ENCODE data around the gene PKM.

Gene PKM

DNA sequence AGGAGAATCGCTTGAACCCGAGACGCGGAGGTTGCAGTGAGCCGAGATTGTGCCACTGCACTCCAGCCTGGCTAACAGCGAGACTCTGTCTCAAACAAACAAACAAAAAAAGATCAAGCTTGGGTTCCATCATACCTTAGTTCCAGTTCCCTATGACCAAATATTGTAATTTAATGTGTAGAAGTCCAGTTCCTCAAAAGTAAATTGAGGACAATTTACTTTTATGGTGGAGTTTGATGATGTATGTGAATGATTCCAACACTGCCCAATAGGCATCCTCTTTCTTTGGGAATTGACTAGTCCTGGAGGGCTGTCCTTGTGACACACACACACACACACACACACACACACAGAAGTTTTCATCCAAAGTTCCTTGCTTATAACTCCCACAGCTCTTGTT, 2.8 kb upstream of the PKM start:
- no peak for DNase-seq

DNA sequence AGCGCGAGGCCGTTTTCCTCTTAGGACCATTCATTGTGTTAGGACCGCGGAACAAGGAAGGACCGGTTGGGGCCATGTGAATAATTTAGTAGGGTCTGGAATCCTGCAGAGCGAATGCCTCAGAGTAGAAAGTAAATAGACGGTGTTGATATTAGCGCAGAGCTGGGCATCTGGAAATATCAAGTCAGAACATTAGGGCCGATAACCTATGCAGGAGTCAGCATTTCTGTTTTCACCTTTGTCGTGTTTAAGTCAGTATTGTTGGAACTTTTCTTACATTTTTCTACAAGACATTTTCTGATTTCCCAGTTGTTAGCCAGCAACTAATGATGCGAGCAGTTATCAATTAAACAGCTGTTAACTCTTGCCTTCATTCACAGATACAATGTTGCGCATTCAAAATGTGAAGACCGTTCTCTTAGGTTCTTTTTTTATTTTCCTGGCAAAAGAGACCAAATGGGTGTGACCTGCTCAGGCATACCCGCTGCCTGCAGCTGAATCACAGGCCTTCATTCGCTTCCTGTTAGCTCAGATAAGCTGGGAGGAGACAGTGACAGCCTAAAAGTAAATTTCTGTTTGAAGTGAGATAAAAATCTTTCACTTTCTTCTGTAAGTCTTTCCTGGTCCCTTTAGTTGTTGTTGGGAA, 966 bp upstream of the PKM start:
- peak; percentile 85 for DNase-seq

DNA sequence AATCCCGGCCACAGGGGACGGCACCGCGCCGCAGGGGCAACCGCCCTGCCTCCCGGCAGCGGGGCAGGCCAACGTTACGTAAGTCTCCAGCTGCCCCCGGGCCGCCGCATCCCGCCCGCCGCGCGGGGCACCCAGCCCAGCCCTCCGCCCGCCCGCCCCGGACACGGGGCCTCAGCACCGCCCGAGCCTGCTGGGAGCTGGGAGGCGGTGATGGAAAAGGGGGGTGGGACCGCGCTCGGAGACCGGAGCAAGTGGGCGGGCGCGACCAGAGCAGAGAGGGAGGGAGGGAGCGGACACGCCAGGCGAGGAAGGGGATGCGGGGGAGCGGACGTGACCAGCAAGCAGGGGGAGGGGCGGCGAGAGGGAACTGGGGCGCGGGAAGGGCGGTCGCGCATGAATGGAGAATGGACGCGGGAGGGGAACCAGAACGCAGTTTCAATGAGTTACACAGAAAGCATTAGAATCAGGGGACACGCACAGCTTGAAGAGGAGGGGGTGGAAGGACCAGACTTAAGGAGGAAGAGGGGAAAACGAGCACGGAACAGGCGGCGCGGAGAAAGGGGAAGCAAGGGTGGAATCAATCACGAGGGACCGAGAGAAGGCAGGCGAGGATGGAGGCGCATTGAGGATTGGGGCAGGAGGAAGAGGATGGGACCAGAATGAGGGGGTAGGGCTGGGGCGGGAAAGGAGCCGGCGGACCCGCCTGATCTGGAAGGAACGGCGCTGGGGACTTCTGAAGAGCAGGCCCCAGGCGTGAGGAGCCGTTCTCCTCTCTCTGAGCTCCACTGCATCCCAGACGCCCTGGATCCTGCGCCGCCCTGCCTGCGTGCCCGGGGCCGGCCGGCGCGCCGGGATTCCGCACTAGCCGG, 559 bp downstream of the PKM start:
- peak; percentile 86 for DNase-seq

DNA sequence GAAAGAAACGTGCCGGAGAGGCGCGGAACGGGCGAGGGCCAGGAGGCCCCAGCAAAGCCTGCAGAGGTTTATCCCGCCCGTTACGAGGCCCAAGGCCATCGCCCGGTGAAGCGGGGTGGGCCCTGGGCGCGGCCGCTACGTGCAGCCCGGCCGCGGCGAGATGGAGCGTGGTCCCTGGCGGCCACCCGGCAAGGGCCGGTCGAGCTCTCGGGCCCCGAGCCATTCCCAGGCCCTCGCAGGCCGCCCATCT, 1.1 kb downstream of the PKM start:
- no peak for DNase-seq

DNA sequence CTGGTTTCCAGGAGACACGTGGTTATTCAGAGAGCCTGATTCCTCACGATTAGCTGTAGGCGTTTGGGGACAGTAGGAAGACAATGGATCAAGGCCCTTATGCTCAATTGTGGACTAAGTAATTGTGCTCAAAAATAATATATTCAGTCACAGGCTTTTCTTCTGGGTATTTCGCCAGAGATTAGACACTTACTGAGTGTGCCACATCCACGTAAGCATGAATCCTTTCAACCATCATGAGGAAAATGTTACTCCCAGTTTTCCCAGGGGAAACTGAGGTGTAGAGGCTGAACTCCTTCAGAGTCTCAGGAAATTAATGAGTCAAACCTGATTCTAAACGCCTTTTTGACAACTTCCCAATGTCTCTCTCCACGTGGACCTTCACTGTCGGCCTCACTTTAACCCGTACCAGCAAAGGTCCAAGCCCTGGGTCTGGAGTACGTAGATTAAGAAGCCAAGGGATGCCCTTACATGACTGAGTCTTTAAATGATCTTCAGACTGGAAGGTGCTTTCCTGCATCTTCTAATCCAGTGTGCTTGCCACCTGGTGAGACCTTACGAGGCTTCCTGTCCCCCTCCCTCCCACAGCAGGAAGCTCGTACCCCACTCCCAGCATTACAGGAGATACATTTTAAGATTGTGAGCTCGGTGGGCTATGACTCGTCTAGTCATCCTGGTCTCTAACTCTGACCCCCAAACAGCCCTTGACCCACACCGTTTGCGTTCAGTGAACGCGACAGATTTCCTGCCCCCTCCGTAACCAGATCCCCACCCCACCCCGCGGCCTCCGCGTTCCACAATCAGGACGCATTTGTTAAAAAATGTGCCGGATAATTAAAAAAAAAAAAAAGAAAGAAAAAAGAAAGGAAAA, 1.7 kb downstream of the PKM start:
- peak; percentile 54 for DNase-seq

DNA sequence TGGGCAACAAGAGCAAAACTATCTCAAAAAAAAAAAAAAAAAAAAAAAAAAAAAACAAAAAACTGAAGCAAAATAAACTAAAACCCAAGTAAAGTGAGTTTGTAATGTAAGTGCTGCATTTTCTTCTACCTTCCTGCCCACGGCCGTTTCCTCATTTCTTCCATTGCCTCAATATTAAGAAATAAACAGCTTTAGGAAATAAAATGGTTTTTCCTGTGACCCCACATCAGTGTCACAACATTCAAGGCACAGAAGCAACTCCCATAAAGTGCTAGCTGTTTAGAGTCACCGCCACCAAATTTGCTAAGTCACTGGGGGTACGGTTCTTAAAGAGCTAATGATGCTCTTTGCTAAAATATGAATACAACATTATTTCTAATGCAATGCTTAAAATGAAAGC, 3.3 kb downstream of the PKM start:
- no peak for DNase-seq

DNA sequence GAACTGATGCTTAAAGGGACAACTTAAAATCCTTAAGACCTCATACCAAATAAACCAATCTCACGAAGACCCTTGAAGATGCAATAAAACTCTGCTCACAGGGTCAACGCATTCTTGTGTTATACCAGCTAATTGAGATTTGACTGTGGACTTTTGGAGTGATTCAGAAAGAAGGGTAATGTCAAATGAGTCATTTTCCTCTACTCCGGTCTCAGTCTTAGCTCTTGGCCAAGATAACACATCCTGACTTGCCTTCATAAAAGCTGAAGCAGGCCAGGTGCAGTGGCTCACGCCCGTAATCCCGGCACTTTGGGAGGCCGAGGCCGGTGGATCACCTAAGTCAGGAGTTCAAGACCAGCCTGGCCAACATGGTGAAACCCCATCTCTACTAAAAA, 3.8 kb downstream of the PKM start:
- peak; percentile 60 for DNase-seq

DNA sequence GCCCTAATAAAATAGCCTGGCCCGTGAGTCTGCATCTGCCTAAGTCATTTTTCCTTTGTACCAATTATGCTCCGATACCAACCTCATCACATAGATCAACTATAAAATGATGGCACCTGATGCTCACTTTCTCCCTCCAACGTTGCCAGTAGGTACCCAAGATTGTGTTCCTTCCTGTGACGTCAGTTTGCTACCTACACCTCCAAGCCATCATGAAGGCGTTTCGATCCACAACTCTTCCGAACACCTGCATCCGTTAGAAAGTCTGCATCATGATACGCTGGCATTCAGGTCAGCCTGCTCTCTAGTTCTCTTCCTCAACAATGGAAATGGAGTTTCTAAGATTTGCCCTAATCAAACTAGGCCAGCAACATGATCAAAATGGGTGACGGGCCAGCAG, 7.7 kb downstream of the PKM start:
- no peak for DNase-seq

DNA sequence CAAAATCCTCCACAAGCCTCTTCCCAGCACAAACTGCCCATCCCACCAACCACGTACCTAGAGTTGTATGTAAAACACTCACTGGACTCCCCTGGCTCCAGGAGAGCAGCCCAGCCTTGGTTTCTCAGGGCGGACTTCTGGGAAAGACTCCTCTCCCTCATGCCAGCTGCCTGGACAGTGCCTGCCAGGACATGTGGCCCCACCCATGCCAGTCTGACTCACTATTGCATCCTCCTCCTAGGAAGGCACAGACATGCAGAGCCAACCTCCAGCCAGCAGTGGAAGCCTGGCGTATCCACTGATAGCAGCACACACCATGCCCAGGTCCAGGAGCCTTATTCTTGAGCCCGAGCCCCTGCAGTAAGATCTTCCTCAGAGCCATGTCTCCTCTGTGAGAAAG, 8.6 kb downstream of the PKM start:
- no peak for DNase-seq

DNA sequence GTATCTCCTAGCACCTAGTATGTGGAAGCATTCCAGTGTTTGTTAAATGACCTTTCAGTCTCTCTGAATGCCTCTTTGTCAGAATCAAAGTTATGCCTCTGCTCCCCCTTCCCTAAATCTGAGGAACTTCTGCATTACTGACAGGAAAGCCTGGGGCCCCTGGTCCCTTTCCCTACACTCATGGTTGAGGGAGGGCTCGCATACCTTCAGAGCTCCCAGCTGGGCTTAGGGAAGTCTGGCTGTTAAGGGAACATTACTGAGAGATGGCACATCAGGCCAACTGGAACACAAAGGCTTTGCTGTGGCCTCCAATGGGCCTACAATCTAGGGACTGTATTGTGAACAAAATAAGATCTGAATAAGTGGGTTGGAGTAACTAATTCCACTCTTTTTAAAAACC, 10.3 kb downstream of the PKM start:
- DNase-seq = no peak

DNA sequence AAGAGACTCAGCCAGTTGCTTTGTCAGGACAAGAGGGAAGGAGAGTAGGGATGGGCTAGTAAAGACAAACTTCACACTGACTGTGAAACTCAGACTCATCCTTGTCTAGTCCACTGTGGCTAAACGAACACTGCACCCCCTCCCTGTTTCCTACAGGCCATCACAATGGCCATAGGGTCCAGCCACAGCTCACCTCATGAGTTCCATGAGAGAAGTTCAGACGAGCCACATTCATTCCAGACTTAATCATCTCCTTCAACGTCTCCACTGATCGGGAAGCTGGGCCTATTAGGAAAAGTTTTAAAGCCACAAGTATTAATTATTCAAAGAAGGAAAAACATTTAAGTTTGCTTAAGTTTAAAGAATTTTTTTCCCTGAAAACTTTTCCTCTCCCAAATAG, 13.8 kb downstream of the PKM start:
- no peak for DNase-seq

DNA sequence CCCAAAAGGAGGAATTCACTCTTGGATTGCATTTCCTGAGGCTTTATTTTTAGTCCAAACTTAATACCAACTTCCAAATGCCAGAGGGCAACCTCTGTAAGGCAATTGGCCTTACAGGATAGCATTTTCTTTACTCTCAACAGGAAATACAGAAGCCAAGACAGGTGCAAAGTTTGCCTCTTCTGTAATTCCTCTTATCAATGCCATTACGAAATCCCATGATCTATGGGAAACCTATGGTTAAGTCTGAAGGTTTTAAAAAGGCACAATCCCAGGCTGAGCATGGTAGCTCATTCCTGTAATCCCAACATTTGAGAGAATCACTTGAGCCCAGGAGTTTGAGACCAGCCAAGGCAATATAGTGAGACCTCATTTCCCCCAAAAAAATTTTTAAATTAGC, 14.9 kb downstream of the PKM start:
- no peak for DNase-seq

DNA sequence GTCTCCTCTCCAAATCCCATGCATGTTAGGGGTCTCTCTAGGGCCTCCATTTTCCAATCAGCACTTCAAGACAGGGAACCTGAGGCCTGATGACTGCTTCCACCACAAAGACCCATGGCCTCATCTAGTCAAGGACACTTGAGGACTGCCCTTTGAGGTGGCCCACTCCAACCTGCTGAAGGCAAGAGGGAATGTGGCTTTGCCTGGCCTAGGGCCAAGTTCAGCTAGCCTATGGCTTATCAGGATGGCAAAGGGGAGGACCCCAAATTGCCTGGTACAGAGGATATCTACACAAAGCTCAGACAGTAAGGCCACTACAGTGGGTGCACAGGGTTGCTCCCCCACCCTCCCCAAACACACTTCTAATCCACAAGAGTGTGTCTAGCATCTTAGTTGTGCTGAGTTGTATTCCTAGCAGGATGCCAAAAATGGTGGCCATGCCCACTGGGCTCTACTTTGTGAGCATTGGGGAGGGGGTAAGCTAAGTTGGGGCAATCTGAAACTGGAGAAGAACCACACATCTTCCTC, 23.4 kb downstream of the PKM start:
- no peak for DNase-seq

DNA sequence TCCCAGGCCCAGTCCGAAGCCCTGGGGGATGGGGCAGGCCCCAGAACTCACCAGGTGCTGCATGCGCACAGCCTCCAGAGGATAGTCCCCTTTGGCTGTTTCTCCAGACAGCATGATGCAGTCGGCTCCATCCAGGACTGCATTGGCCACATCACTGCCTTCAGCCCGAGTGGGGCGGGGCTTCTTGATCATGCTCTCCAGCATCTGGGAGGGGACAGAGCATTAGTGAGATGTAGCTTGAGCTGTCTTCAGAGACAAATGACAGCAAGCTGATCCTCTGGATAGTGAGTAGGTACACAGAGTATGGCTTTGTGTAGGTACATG, 24.4 kb downstream of the PKM start:
- DNase-seq = no peak

DNA sequence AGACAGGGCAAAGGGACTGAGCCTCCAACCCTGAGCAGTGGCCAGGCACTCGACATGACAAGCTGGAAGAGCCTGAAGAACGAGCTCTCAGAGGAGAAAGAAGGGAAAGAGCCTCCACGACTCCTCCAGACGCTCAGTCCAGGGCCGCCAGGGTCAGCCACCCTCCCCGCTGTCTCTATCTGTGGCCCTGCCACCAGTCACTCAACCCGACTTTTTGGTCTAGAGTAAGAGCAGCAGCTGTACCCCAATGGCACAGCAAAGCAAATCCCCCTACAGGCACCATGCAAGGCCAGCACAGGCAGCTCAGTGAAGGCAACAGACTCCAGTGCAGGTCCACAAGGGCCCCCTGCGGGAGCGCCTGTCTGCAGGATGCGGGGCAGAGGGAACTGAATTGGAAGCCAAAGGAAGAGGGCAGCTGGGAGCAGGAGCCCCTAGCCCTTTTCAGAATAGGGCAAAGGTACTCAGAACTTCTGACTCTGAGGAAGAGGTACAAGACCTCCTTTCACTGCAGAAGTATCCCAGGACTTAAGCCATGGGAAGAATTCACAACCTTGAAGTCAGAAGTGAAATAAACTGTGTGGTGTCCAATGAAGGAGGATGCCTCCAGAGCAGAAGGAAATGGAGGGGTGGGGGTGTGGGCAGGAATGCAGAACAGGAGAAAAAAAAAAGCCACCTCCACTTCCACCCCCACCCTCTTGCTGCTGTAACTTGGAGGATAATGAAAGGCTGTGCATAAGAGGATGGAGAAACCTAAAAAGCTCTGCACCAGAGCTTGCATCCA, 24.9 kb downstream of the PKM start:
- DNase-seq = no peak

DNA sequence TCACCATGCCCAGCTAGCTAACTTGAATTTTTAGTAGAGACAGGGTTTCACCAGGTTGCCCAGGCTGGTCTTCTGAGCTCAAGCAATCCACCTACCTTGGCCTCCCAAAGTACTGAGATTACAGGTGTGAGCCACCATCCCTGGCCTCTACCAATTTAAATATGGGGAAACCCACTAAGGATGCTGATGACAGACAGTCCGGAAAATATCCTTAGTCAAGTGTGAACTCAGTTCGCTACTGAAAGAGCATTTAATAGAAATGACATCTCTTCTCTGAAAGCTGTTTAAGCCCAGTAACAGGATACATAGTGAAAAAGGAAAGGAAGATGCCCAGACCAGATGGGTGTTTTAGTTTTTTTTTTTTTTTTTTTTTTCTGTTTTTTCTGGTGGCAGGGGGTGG, 25.7 kb downstream of the PKM start:
- DNase-seq = no peak

DNA sequence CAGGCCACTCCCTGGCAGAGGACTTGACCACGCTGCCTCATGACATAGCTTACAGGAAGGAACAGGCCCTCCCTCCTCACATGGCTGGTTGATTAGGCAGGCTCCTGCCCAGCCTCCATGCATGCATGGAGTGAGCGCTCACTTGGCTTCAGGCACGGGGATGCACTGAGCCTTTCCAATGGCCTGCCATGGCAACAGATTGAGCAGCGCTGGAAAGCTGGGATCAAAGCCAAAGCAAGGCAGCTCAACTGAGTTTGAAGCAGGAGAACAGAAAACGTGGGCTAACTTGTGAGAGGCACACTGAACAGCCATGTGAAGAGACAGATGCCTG, 27.5 kb downstream of the PKM start:
- no peak for DNase-seq

DNA sequence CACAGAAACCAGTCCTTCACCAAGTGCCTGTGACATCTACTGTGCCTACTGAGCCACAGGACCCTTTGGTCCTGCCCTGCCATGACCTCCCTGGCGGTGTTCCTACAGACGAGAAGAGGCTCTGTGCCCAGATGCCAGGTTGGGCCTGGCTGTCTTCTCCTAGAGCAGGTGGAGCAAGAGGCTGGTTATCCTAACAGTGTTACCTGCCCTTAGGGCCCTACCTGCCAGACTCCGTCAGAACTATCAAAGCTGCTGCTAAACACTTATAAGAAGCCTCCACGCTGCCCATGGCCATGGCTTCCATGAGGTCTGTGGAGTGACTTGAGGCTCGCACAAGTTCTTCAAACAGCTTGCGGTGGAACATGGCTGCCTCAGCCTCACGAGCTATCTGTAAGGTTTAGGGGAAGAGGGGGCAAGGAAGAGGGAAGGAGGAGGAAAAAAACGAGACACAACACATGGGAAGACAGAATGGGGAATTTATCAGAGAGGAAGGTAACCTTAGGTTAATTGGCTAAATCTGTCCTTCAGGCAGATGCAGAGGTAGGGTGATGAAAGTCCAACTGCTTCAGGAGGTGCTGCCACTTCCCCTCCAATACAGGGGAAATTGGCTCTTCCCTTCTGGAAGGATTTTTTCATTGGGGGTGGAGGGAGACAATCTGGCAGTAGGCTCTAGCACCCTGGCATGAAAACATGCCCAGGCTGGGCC, 28.0 kb downstream of the PKM start:
- no peak for DNase-seq

DNA sequence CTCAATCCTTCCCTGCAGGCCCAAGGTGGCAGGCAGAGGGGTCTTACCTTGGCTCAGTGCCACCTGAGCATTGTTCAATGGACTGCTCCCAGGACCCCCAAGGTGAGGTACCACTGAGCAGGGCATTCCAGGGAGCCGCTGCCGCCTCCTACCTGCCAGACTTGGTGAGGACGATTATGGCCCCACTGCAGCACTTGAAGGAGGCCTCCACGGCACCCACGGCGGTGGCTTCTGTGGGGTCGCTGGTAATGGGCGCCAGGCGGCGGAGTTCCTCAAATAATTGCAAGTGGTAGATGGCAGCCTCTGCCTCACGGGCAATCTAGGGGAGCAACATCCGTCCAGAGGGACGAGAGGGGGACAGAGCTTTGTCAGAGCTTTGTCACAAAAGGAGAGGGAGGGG, 28.7 kb downstream of the PKM start:
- DNase-seq = no peak

DNA sequence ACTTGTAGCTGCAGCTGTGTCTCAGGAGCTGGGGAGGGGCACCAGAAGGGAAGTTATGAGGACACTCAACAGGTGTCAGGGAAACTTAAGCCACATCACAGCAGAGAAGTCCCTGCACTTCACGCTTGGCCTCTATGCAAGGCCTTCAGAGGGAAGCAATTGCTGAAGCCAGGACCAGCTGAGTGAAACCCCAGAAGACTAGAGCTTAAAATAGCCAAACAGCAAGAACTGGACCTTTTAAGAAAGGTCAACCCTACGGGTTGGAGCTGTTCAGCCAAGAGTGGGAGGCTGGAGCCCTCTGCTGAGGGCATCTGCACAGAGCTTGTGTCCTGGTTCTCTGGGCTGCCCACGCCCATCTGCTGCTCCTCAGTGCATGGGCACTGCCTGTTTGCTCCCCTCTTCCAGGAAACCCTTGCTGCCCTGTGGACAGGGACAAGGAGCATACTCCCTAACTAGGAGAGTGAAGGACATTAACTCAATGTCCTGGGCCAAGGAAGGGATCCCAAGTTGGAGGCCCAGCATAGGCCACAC, 29.5 kb downstream of the PKM start:
- peak; percentile 46 for DNase-seq

DNA sequence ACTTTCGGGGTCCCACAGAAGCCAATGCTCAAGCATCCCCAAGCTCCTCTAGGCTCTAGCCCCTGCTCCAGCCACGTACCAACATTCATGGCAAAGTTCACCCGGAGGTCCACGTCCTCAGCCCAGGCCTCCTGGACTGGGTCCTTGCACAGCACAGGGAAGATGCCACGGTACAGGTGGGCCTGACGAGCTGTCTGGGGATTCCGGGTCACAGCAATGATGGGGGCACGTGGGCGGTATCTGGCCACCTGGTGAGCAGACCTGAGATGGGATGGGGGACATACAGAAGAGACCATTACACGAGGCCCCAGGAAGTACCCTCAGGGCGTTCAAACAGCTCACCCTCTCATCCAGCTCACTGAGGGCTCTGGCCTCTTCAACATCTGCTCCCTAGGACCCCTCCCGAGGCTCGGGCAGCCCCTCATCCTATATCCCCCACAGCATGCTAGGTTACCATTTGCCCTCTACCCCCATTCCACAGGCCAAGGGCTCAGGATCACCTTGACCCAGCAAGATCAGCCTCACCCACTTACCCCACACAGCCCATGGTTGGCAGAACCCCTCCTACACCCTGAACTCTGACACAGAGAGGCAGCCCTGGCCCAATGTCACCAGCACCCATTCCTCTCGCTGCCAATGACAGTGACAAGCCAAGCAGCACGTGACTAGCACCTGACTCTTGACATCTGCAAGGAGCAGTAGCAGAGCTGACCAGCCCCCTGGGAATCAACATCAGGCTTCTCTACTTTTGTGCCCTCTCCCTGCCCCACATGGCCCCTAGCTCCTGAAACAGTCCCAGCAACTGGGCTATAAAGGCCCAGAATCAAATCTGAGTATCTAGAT, 30.4 kb downstream of the PKM start:
- no peak for DNase-seq

Measured in RPMI8226 (cell line).